KMS-11 (cell line): ENCODE measurements around the gene POTEM.
"Not testable (repeated sequence)": the region's sequence is repeated elsewhere in the genome, so short reads cannot be mapped to it uniquely, and the experiment has no call there.

Source experiments
- H2AFZ ChIP-seq: fragments of 200-600 bp; sonication (generic); 2 replicates; pipeline ENCODE4 v1.6.1; 2016; ENCODE audit warnings: antibody characterized with exemption, mixed run types, low read depth
- H3K27ac ChIP-seq: fragments of 200-600 bp; sonication (generic); 2 replicates; pipeline ENCODE4 v1.6.1; 2016; ENCODE audit warnings: mild to moderate bottlenecking, mixed run types
- H3K27me3 ChIP-seq: fragments of 200-600 bp; sonication (generic); 2 replicates; pipeline ENCODE4 v1.6.1; 2017; ENCODE audit warnings: mild to moderate bottlenecking, low read depth, mixed run types, moderate library complexity; ENCODE audit not compliant: insufficient read depth
- H3K36me3 ChIP-seq: fragments of 200-600 bp; sonication (generic); 2 replicates; pipeline ENCODE4 v1.6.1; 2017; ENCODE audit warnings: mild to moderate bottlenecking, mixed run types; ENCODE audit not compliant: insufficient read depth
- H3K4me1 ChIP-seq: fragments of 200-600 bp; sonication (generic); 2 replicates; pipeline ENCODE4 v1.6.1; 2016; ENCODE audit warnings: mild to moderate bottlenecking, low read depth, mixed run types; ENCODE audit not compliant: poor library complexity, severe bottlenecking
- H3K4me2 ChIP-seq: fragments of 200-600 bp; sonication (generic); 2 replicates; pipeline ENCODE4 v1.7.0; 2016; ENCODE audit warnings: mild to moderate bottlenecking, mixed run types
- H3K4me3 ChIP-seq: fragments of 200-600 bp; sonication (generic); IDR thresholded peaks from 2 replicates; pipeline ENCODE4 v1.6.1; 2017; ENCODE audit warnings: low read depth, low read length, mixed read lengths; ENCODE audit not compliant: insufficient read depth
- H3K79me2 ChIP-seq: fragments of 200-600 bp; sonication (generic); 2 replicates; pipeline ENCODE4 v1.6.1; 2016; ENCODE audit warnings: low read depth, mixed run types; ENCODE audit not compliant: insufficient read depth
- H3K9ac ChIP-seq: fragments of 200-600 bp; sonication (generic); 2 replicates; pipeline ENCODE4 v1.6.1; 2016; ENCODE audit warnings: mild to moderate bottlenecking, mixed run types
- H4K20me1 ChIP-seq: fragments of 200-600 bp; sonication (generic); 2 replicates; pipeline ENCODE4 v1.6.1; 2016; ENCODE audit warnings: mild to moderate bottlenecking, mixed run types; ENCODE audit not compliant: insufficient read depth

Gene POTEM

DNA sequence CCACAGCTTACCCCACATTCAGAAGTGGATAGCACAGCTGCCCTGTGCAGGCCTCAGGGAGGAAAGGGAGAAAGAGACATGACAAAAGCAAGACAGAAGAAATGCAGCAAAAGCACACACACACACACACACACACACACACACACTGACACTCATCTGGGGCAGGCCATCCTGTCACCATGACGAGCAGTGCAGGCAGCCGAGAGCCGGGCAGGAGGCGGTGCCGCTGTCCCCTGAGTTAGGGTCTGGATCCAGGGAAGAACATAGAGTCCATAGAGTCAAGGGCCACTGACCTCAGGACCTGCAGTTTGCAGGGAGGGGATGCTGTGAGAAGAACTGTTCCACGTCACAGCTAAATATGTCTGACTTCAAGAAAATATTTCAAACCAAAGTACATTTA is 4.0 kb upstream of the POTEM start:
- H3K4me1 ChIP-seq, H3K27me3 ChIP-seq, H4K20me1 ChIP-seq, H3K9ac ChIP-seq, H3K36me3 ChIP-seq, H3K4me2 ChIP-seq, H3K27ac ChIP-seq, H3K4me3 ChIP-seq, H2AFZ ChIP-seq, H3K79me2 ChIP-seq: not testable (repeated sequence)

DNA sequence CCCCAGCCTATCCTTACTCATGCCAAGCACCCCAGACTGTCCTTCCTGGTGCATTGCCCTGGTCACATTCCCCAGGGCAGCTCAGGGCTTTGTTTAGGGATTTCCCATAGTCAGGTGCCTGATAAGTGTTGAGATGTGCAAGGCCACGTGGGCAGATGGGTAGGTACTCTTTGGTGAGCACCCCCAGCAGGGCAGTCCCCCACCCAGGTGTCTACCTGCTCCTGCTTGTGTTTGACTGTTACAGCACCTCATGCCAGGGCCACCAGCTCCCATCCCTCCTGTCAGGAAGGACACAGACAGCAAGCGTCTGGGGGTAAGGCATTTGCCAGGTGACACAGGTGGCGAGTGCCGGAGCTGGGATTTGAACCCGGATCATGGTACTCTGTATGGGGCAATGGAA is 2.4 kb upstream of the POTEM start:
- H3K79me2 ChIP-seq, H2AFZ ChIP-seq, H3K36me3 ChIP-seq, H3K4me3 ChIP-seq, H3K4me1 ChIP-seq, H3K27me3 ChIP-seq, H3K4me2 ChIP-seq, H4K20me1 ChIP-seq, H3K9ac ChIP-seq, H3K27ac ChIP-seq: not testable (repeated sequence)

DNA sequence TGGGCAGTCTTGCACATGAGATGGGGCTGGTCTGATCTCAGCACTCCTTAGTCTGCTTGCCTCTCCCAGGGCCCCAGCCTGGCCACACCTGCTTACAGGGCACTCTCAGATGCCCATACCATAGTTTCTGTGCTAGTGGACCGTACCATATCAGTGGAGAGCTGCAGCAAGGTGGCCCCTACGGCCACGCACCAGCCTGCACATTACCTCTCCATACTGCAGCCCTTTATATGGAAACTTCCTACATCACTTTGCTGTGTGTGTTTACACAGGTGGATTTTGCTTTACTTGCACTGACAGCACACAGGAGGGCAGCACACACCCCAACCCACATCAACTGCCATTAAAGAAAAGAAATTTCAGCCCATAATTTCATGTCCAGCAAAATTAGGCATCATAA is 35.3 kb downstream of the POTEM start:
- not testable (repeated sequence) for H3K36me3 ChIP-seq, H4K20me1 ChIP-seq, H3K9ac ChIP-seq, H3K27me3 ChIP-seq, H3K27ac ChIP-seq, H2AFZ ChIP-seq, H3K79me2 ChIP-seq, H3K4me3 ChIP-seq, H3K4me1 ChIP-seq, H3K4me2 ChIP-seq

DNA sequence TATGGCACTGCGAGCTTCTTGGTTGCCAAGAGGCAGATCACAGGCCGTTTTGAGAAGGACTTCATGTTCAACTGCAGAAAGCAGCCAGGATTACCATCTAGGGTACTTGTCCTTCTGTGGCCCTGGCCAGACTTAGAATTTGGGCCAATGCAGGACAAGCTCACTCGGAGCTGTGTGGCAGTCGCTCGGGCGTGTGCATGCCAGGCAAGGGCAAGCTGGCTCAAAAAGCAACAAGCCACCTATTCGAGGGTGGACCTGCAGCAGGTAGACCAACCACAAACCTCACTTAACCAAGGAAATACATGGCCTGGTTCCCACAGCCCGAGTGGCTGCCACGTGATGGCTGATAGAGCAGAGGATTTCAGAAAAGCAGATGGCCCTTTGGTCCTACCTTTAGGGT is 39.3 kb downstream of the POTEM start:
- not testable (repeated sequence) for H3K27ac ChIP-seq, H4K20me1 ChIP-seq, H3K4me2 ChIP-seq, H3K9ac ChIP-seq, H3K27me3 ChIP-seq, H3K4me1 ChIP-seq, H3K36me3 ChIP-seq, H3K4me3 ChIP-seq, H2AFZ ChIP-seq, H3K79me2 ChIP-seq

DNA sequence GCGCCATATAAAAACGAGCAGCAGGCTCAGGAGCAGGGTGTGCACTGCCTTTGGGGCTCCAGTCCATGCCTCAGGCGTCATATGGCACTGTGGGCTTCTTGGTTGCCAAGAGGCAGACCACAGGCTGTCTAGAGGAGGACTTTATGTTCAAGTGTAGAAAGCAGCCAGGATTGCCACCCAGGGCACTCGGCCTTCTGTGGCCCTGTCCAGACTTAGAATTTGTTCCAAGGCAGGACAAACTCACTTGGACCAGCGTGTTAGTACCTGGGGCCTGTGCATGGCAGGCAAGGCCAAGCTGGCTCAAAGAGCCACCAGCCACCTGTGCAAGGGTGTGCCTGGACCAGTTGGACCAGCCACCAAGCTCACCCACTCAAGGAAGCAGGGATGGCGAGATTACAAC is 40.4 kb downstream of the POTEM start:
- not testable (repeated sequence) for H3K27me3 ChIP-seq, H2AFZ ChIP-seq, H3K79me2 ChIP-seq, H3K4me1 ChIP-seq, H3K4me3 ChIP-seq, H4K20me1 ChIP-seq, H3K4me2 ChIP-seq, H3K9ac ChIP-seq, H3K36me3 ChIP-seq, H3K27ac ChIP-seq

DNA sequence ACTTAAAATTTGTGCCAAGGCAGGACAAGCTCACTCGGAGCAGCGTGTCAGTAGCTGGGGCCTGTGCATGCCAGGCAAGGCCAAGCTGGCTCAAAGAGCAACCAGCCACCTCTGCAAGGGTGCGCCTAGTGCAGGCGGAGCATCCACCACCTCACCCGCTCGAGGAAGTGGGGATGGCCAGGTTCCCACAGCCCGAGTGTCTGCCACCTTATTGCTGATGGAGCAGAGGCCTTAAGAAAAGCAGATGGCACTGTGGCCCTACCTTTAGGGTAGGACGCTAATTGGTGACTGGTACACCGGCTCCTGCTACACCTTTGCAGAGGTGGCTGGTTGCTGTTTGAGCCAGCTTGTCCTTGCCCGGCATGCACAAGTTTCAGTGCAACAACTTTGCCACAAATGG is 43.8 kb downstream of the POTEM start:
- H4K20me1 ChIP-seq, H3K36me3 ChIP-seq, H3K4me1 ChIP-seq, H3K9ac ChIP-seq, H3K27ac ChIP-seq, H3K27me3 ChIP-seq, H3K4me3 ChIP-seq, H3K4me2 ChIP-seq, H2AFZ ChIP-seq, H3K79me2 ChIP-seq: not testable (repeated sequence)

DNA sequence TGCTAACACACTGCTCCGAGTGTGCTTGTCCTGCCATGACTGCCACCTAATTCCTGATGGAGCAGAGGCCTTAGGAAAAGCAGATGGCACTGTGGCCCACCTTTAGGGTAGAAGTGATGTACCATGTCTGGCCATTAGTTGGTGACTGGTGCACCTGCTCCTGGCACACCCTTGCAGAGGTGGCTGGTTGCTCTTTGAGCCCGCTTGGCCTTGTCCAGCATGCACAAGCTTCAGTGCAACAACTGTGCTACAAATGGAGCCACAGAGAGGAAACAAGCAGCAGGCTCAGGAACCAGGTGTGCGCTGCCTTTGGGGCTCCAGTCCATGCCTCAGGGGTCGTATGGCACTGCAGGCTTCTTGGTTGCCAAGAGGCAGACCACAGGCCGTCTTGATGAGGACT is 44.5 kb downstream of the POTEM start:
- H4K20me1 ChIP-seq, H3K79me2 ChIP-seq, H3K4me2 ChIP-seq, H3K27ac ChIP-seq, H3K36me3 ChIP-seq, H3K9ac ChIP-seq, H3K27me3 ChIP-seq, H3K4me1 ChIP-seq, H2AFZ ChIP-seq, H3K4me3 ChIP-seq: not testable (repeated sequence)

DNA sequence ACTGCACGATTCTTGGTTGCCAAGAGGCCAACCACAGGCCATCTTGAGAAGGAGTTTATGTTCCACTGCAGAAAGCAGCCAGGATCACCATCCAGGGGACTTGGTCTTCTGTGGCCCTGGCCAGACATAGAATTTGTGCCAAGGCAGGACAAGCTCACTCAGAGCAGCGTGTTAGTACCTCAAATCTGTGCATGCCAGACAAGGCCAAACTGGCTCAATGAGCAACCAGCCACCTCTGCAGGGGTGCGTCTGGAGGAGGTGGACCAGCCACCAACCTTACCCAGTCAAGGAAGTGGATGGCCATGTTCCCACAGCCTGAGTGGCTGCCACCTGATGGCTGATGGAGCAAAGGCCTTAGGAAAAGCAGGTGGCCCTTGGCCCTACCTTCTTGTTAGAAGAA is 48.0 kb downstream of the POTEM start:
- not testable (repeated sequence) for H3K36me3 ChIP-seq

DNA sequence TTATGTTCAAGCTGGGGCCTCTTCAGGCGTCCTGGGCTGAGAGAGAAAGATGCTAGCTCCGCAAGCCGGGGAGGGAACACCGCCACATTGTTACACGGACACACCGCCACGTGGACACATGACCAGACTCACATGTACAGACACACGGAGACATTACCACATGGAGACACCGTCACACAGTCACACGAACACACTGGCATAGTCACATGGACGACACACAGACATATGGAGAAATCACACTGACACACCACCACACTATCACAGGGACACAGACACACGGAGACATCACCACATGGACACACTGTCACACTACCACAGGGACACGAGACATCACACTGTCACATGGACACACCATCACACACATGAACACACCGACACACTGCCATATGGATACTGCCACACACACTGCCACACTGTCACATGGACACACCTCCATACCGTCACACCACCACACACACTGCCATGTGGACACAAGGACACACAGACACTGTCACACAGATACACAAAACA is 57.9 kb downstream of the POTEM start:
- H3K27ac ChIP-seq, H3K36me3 ChIP-seq, H3K4me1 ChIP-seq, H2AFZ ChIP-seq, H3K27me3 ChIP-seq, H3K79me2 ChIP-seq, H3K4me2 ChIP-seq, H3K4me3 ChIP-seq, H3K9ac ChIP-seq, H4K20me1 ChIP-seq: not testable (repeated sequence)

More for the DNA sequence above, 48.0 kb downstream of the POTEM start:
- H3K79me2 ChIP-seq, H3K27me3 ChIP-seq, H3K4me3 ChIP-seq, H4K20me1 ChIP-seq, H3K27ac ChIP-seq, H3K4me1 ChIP-seq, H3K4me2 ChIP-seq, H2AFZ ChIP-seq, H3K9ac ChIP-seq: not testable (repeated sequence)

DNA sequence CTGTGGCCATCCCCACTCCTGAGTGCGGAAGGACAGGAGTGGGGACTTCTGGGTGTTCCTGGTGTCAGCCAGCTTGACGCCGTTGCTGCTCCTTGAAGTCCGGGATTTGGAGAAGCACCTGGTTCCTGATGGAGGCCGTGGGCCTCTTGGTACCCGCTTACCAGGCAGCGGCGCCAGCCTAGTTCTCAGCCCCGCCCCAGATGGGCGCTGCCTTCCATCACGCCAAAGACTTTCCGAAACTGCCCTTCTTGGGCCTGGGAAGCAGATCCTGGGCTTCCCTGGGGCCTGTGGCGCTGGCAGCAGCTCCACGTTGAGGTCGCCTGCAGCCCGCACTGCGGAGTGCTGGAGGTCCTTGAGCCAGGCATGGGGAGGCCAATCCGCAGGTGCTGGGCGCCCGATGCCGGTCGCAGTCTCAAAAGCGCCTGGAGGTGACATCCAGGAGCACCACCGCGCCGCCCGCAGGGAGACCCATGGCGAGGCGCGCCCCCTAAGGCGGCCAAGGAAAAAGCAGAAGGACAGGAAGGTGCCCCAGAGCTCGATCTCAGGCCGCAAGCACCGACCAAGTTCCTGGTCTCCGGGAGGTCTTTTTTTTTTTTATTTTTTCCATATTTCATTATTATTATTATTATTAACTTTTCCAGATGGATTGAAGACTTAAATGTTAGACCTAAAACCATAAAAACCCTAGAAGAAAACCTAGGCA is 59.6 kb downstream of the POTEM start:
- not testable (repeated sequence) for H3K79me2 ChIP-seq, H3K4me1 ChIP-seq, H4K20me1 ChIP-seq, H3K4me2 ChIP-seq, H3K27me3 ChIP-seq, H3K9ac ChIP-seq, H3K4me3 ChIP-seq, H2AFZ ChIP-seq, H3K27ac ChIP-seq, H3K36me3 ChIP-seq

DNA sequence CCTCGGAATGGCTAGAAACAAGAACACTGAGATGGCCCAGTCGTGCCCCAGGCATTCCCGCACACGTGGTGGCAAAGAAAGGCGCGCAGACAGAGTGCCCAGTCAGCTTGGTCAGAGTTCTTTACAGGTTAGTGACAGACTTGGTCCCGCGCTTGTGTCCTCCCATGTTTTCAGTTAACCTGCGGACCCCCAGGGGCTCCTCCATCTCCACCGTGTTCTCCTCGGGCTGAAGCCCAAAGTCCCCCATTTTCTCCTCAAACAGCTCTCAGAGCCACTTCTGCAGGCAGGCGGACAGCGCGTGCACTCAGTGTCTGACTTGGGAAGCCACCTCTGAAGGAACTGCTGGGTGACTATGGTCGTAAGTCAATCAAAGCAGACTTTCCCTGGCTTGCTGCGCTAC is 60.7 kb downstream of the POTEM start:
- H3K36me3 ChIP-seq, H3K4me1 ChIP-seq, H3K27ac ChIP-seq, H3K4me2 ChIP-seq, H4K20me1 ChIP-seq, H2AFZ ChIP-seq, H3K4me3 ChIP-seq, H3K79me2 ChIP-seq, H3K27me3 ChIP-seq, H3K9ac ChIP-seq: not testable (repeated sequence)
